Neural cell (in vitro differentiated cells): ENCODE measurements around the gene NUP98.

Source experiments
- EP300 ChIP-seq: fragments of 450-650 bp; conservative IDR thresholded peaks from 2 replicates; pipeline ENCODE4 v1.6.1; 2014; ENCODE audit warnings: antibody characterized with exemption, mild to moderate bottlenecking, moderate library complexity; ENCODE audit not compliant: poor library complexity, severe bottlenecking
- EZH2 ChIP-seq: fragments of 200-600, 300-800 bp; shearing (Covaris generic), sonication (generic); IDR thresholded peaks from 2 replicates; pipeline ENCODE4 v1.6.1; 2014; ENCODE audit warnings: antibody characterized with exemption, low read length, borderline replicate concordance, mild to moderate bottlenecking; ENCODE audit not compliant: insufficient read depth, poor library complexity, severe bottlenecking
- RAD21 ChIP-seq: fragments of 450-650 bp; conservative IDR thresholded peaks from 2 replicates; pipeline ENCODE4 v1.6.1; 2014; ENCODE audit warnings: antibody characterized with exemption, mild to moderate bottlenecking, moderate library complexity
- TF ChIP-seq, protein P1 (sequence below): fragments of 450-650 bp; IDR thresholded peaks from 2 replicates; pipeline ENCODE4 v1.5.1; 2014; ENCODE audit warnings: antibody characterized with exemption, mild to moderate bottlenecking, moderate library complexity; ENCODE audit not compliant: poor library complexity, severe bottlenecking

DNA sequence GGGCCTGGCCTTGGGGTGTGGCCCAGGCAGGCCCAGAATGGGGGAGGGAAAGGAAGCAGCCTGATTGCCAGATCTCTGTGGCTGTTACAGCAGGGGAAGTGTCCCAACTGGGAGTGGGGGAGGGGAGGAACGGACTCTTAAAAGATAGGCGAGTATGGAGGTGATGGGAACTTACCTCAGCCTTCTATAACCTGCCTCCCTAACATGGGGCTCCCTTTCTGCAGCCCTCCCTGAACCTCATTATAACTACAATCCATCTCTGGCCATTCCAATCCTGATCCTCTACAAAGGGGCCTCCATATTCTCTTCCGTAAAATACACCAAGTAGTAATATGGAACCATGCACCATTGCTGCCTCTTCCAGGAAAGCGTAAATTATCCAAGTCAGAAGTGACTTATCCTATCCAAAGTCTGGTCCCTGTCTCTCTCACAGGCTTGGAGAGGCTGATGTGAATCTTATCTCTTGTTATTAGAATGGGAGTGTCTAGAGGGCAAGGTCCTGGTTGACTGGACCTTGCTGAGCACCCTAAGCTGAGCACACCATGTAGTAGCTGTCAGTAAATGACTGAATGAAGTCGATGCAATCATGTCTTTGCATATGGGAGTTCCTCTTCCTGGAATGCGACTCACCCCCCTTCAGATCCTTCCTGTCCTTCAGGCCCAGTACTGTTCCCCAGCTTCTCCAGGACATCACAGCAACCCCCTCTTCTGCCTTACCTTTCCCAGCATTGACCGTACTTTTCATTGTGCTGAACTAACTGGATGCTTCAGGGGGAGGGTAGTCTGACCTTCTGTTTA, 37.5 kb upstream of the NUP98 start:
- TF ChIP-seq EP300: no peak
- TF ChIP-seq EZH2: no peak
- TF ChIP-seq, protein P1, sequence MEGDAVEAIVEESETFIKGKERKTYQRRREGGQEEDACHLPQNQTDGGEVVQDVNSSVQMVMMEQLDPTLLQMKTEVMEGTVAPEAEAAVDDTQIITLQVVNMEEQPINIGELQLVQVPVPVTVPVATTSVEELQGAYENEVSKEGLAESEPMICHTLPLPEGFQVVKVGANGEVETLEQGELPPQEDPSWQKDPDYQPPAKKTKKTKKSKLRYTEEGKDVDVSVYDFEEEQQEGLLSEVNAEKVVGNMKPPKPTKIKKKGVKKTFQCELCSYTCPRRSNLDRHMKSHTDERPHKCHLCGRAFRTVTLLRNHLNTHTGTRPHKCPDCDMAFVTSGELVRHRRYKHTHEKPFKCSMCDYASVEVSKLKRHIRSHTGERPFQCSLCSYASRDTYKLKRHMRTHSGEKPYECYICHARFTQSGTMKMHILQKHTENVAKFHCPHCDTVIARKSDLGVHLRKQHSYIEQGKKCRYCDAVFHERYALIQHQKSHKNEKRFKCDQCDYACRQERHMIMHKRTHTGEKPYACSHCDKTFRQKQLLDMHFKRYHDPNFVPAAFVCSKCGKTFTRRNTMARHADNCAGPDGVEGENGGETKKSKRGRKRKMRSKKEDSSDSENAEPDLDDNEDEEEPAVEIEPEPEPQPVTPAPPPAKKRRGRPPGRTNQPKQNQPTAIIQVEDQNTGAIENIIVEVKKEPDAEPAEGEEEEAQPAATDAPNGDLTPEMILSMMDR: no peak
- TF ChIP-seq RAD21: no peak
